IMR-90 (cell line): ENCODE measurements around the gene GRIK1. TPM values are rescaled to one million over a fixed set of nuclear protein-coding genes. Genes with fewer than 3 reads are reported as not detected.

ENCODE experiments used
- ATAC-seq: fragments of 200-7000 bp; cut with Tn5 transposase; 2 replicates; pipeline ENCODE4 v1.9.1; 2020; ENCODE audit warnings: low read depth, mild to moderate bottlenecking, moderate library complexity
- BruUV-seq: library from RNA; stranded (reverse); fragments of 400-500 nt; replicated peaks from 2 replicates; lab custom pipeline; 2021; lab: Mats Ljungman, UMichigan
- CTCF ChIA-PET: fragments of 300-600 bp; formaldehyde crosslinking; extraction: SDS; loops from one replicate; lab custom pipeline; 2021; ENCODE audit warnings: antibody characterized with exemption; lab: Yijun Ruan, JAX
- POLR2A ChIA-PET: fragments of 300-600 bp; sonication (Branson Sonifier 250); formaldehyde crosslinking; loops from one replicate; lab custom pipeline; 2022; ENCODE audit warnings: antibody characterized with exemption; ENCODE audit not compliant: unreplicated experiment; lab: Charles Lee
- DNase-seq: peaks from one replicate; pipeline ENCODE4 v3.0.0; 2013
- H2AFZ ChIP-seq: replicated peaks from 2 replicates; pipeline ENCODE3; 2013; ENCODE audit warnings: low read length, mild to moderate bottlenecking; ENCODE audit not compliant: poor library complexity
- H2AK5ac ChIP-seq: 2 replicates; pipeline ENCODE4 v1.6.1; 2013; ENCODE audit warnings: low read depth, low read length, inconsistent platforms
- H2AK9ac ChIP-seq: replicated peaks from 2 replicates; pipeline ENCODE3; 2013; ENCODE audit warnings: mild to moderate bottlenecking, low read depth, low read length, moderate library complexity; ENCODE audit not compliant: poor library complexity
- H2BK120ac ChIP-seq: 2 replicates; pipeline ENCODE4 v1.6.1; 2013; ENCODE audit warnings: low read depth, low read length, inconsistent platforms
- H2BK15ac ChIP-seq: 3 replicates; pipeline ENCODE4 v1.6.1; 2013; ENCODE audit warnings: low read depth, low read length, inconsistent platforms
- H2BK20ac ChIP-seq: 2 replicates; pipeline ENCODE4 v1.6.1; 2013; ENCODE audit warnings: low read depth, mild to moderate bottlenecking, inconsistent platforms, low read length, moderate library complexity
- H2BK5ac ChIP-seq: 2 replicates; pipeline ENCODE4 v1.6.1; 2013; ENCODE audit warnings: mild to moderate bottlenecking, low read depth, low read length, inconsistent platforms; ENCODE audit not compliant: poor library complexity, severe bottlenecking
- H3K14ac ChIP-seq: replicated peaks from 2 replicates; pipeline ENCODE4 v1.6.1; 2013; ENCODE audit warnings: low read depth, low read length, inconsistent platforms
- H3K18ac ChIP-seq: 2 replicates; pipeline ENCODE4 v1.6.1; 2013; ENCODE audit warnings: low read depth, low read length, control low read depth
- H3K23ac ChIP-seq: 2 replicates; pipeline ENCODE4 v1.6.1; 2013; ENCODE audit warnings: low read depth, low read length, inconsistent platforms
- H3K27ac ChIP-seq: 2 replicates; pipeline ENCODE4 v1.5.1; 2013; ENCODE audit warnings: mild to moderate bottlenecking, control low read depth, low read length; ENCODE audit not compliant: insufficient read depth
- H3K27me3 ChIP-seq: 2 replicates; pipeline ENCODE4 v1.6.1; 2013; ENCODE audit warnings: low read length; ENCODE audit not compliant: control insufficient read depth, insufficient read depth
- H3K36me3 ChIP-seq: 2 replicates; pipeline ENCODE4 v1.6.1; 2013; ENCODE audit warnings: low read length, mixed read lengths; ENCODE audit not compliant: control insufficient read depth, insufficient read depth
- H3K4ac ChIP-seq: 2 replicates; pipeline ENCODE4 v1.6.1; 2013; ENCODE audit warnings: low read depth, low read length, inconsistent platforms
- H3K4me1 ChIP-seq: 2 replicates; pipeline ENCODE4 v1.6.1; 2013; ENCODE audit warnings: low read length, mixed read lengths; ENCODE audit not compliant: control insufficient read depth, insufficient read depth
- H3K4me2 ChIP-seq: 2 replicates; pipeline ENCODE4 v1.6.1; 2013; ENCODE audit warnings: low read depth, mild to moderate bottlenecking, control low read depth, low read length, moderate library complexity
- H3K4me3 ChIP-seq: 2 replicates; pipeline ENCODE4 v1.5.1; 2013; ENCODE audit warnings: low read depth, mild to moderate bottlenecking, control low read depth, low read length, moderate library complexity; ENCODE audit not compliant: insufficient read depth
- H3K56ac ChIP-seq: 2 replicates; pipeline ENCODE4 v1.6.1; 2013; ENCODE audit warnings: low read length, inconsistent platforms; ENCODE audit not compliant: insufficient read depth; ENCODE audit errors: extremely low read depth
- H3K79me1 ChIP-seq, 2 experiments: 2 replicates each; pipeline ENCODE4 v1.6.1; 2013; ENCODE audit warnings: low read length in 2 of 2, inconsistent platforms in 1 of 2, low read depth in 1 of 2
- H3K9ac ChIP-seq: 2 replicates; pipeline ENCODE4 v1.6.1; 2013; ENCODE audit warnings: low read depth, low read length, control low read depth
- H3K9me1 ChIP-seq: 2 replicates; pipeline ENCODE4 v1.6.1; 2013; ENCODE audit warnings: low read length, inconsistent platforms; ENCODE audit not compliant: insufficient read depth
- H3K9me3 ChIP-seq: 2 replicates; pipeline ENCODE4 v1.6.1; 2013; ENCODE audit warnings: low read length; ENCODE audit not compliant: control insufficient read depth, insufficient read depth
- H4K20me1 ChIP-seq: 2 replicates; pipeline ENCODE4 v1.6.1; 2013; ENCODE audit warnings: low read length, inconsistent platforms; ENCODE audit not compliant: insufficient read depth
- H4K5ac ChIP-seq: 2 replicates; pipeline ENCODE4 v1.6.1; 2013; ENCODE audit warnings: mild to moderate bottlenecking, low read depth, low read length, control low read depth
- H4K8ac ChIP-seq, 2 experiments: 2 replicates each; pipeline ENCODE4 v1.6.1; 2013; ENCODE audit warnings: low read depth in 2 of 2, low read length in 2 of 2, control low read depth in 1 of 2, inconsistent platforms in 1 of 2
- H4K91ac ChIP-seq: 2 replicates; pipeline ENCODE4 v1.6.1; 2013; ENCODE audit warnings: low read depth, low read length, inconsistent platforms; ENCODE audit not compliant: insufficient read depth
- BHLHE40 ChIP-seq: fragments of 150-350 bp; IDR thresholded peaks from 2 replicates; pipeline ENCODE4 v1.6.1; 2016; ENCODE audit warnings: mild to moderate bottlenecking, low read depth, low read length
- CEBPB ChIP-seq: IDR thresholded peaks from 2 replicates; pipeline ENCODE4 v1.6.1; 2012; ENCODE audit warnings: low read depth, low read length, improper control_type of control experiment
- CHD1 ChIP-seq: IDR thresholded peaks from 2 replicates; pipeline ENCODE4 v1.6.1; 2012; ENCODE audit warnings: low read depth, low read length, improper control_type of control experiment
- CTCF ChIP-seq: conservative IDR thresholded peaks from 2 replicates; pipeline ENCODE4 v1.5.1; 2012; ENCODE audit warnings: mild to moderate bottlenecking, low read depth, low read length, improper control_type of control experiment
- ELK1 ChIP-seq: fragments of 150-350 bp; IDR thresholded peaks from 2 replicates; pipeline ENCODE4 v1.6.1; 2016; ENCODE audit warnings: low read depth, mild to moderate bottlenecking, low read length, moderate library complexity, borderline replicate concordance
- FOS ChIP-seq: fragments of 150-350 bp; IDR thresholded peaks from 2 replicates; pipeline ENCODE4 v1.6.1; 2016; ENCODE audit warnings: low read depth, low read length
- MAFK ChIP-seq: IDR thresholded peaks from 2 replicates; pipeline ENCODE4 v1.6.1; 2012; ENCODE audit warnings: low read depth, low read length, improper control_type of control experiment
- MAZ ChIP-seq: IDR thresholded peaks from 2 replicates; pipeline ENCODE4 v1.6.1; 2012; ENCODE audit warnings: low read depth, mild to moderate bottlenecking, low read length, improper control_type of control experiment, moderate library complexity, borderline replicate concordance
- MXI1 ChIP-seq: IDR thresholded peaks from 2 replicates; pipeline ENCODE4 v1.6.1; 2012; ENCODE audit warnings: low read depth, mild to moderate bottlenecking, low read length, moderate library complexity, borderline replicate concordance
- NFE2L2 ChIP-seq: fragments of 150-350 bp; IDR thresholded peaks from 2 replicates; pipeline ENCODE4 v1.6.1; 2016; ENCODE audit warnings: low read depth, mild to moderate bottlenecking, low read length
- POLR2A ChIP-seq: IDR thresholded peaks from 2 replicates; pipeline ENCODE4 v1.6.1; 2012; ENCODE audit warnings: mild to moderate bottlenecking, low read depth, low read length
- RAD21 ChIP-seq: IDR thresholded peaks from 2 replicates; pipeline ENCODE4 v1.6.1; 2012; ENCODE audit warnings: low read length, improper control_type of control experiment
- RCOR1 ChIP-seq: IDR thresholded peaks from 2 replicates; pipeline ENCODE4 v1.6.1; 2012; ENCODE audit warnings: mild to moderate bottlenecking, low read length, improper control_type of control experiment; ENCODE audit not compliant: insufficient replicate concordance
- RFX5 ChIP-seq: IDR thresholded peaks from 2 replicates; pipeline ENCODE4 v1.8.0; 2012; ENCODE audit warnings: low read depth, mild to moderate bottlenecking, low read length, moderate library complexity
- SMC3 ChIP-seq: fragments of 150-350 bp; IDR thresholded peaks from 2 replicates; pipeline ENCODE4 v1.6.1; 2016; ENCODE audit warnings: low read depth, mild to moderate bottlenecking, antibody characterized with exemption, low read length, moderate library complexity
- USF2 ChIP-seq: fragments of 150-350 bp; IDR thresholded peaks from 2 replicates; pipeline ENCODE4 v1.6.1; 2017; ENCODE audit warnings: mild to moderate bottlenecking, antibody characterized with exemption, low read length, low read depth
- WGBS, 2 experiments: methylation state at CpG; one replicate each; pipeline versions ENCODE4 v1.1.5 to v1.1.7; 2013; ENCODE audit warnings: missing lambda C conversion rate in 2 of 2; ENCODE audit not compliant: insufficient read length in 1 of 2; ENCODE audit errors: extremely low coverage in 2 of 2; 5-methylcytosine and 5-hydroxymethylcytosine counted together
- dilution Hi-C: fragments of 300-500 bp; cut with HindIII; formaldehyde crosslinking; loops from one replicate; pipeline ENCODE4 v1.14.3; 2018; ENCODE audit warnings: low sequenced_read_pairs; ENCODE audit not compliant: unreplicated experiment
- in situ Hi-C: fragments of 300-500 bp; cut with MboI; formaldehyde crosslinking; loops from 3 replicates; pipeline ENCODE4 v1.14.3; 2019; ENCODE audit warnings: low sequenced_read_pairs, inconsistent platforms, mixed read lengths
- intact Hi-C: fragments of 100-400 bp; cut with micrococcal nuclease; formaldehyde crosslinking; loops from 2 replicates; pipeline ENCODE4 v1.10.0; 2022
- polyA plus RNA-seq, 3 experiments: library from polyadenylated mRNA; depleted of rRNA; stranded (reverse); fragments of >200 nt; gene quantifications; 2 replicates each; pipeline ENCODE4 v1.2.3, GENCODE V29; 2012; ENCODE audit warnings: low replicate concordance in 1 of 3
- total RNA-seq: library from RNA; depleted of rRNA; stranded (reverse); fragments of >200 nt; gene quantifications from 2 replicates; pipeline ENCODE4 v1.2.3, GENCODE V29; 2012

GRIK1 gene
- total and polyA plus RNA-seq, 2 of the 4 experiments (the other 2 are of a cell fraction), result not detected

GRCh38 chr21:29661672-29662442, 277.9 kb downstream of the GRIK1 start:
- H3K18ac ChIP-seq, result no peak overlapping the region
- no peaks in the 10 kb centered on the region for H3K36me3 ChIP-seq
- no peak overlapping the region for H2BK15ac ChIP-seq
- no peak overlapping the region for H2AK5ac ChIP-seq
- ATAC-seq, result no peak
- H3K4ac ChIP-seq, result no peak overlapping the region
- H2AFZ ChIP-seq, result no peak overlapping the region
- H4K91ac ChIP-seq, result no peak overlapping the region
- no peak overlapping the region for H3K9ac ChIP-seq
- no peak for DNase-seq
- no peak overlapping the region for H2AK9ac ChIP-seq
- CTCF ChIA-PET, result interaction anchor here (1.4 to 1.5 kb wide), 2 partner anchors 14 to 28 kb away, joined by 3 to 5 read pairs; no protein-coding TSS in a partner anchor
- no peak overlapping the region for H3K56ac ChIP-seq
- no peak overlapping the region for H4K8ac ChIP-seq
- no peak overlapping the region for H2BK120ac ChIP-seq
- no peak overlapping the region for H4K5ac ChIP-seq
- TF ChIP-seq MXI1 (no peak), RFX5 (no peak), MAZ (no peak), CTCF (no peak), SMC3 (no peak), USF2 (no peak), MAFK (no peak), RCOR1 (no peak), RAD21 (no peak), NFE2L2 (no peak), CEBPB (no peak), BHLHE40 (no peak), POLR2A (no peak), ELK1 (no peak), FOS (no peak), CHD1 (no peak)
- POLR2A ChIA-PET, result no interaction called here
- no CpG with 5 or more reads among the region's 3 CpGs for WGBS, 2 experiments
- no peak overlapping the region for H2BK20ac ChIP-seq
- H4K20me1 ChIP-seq, result no peaks in the 10 kb centered on the region
- no peak overlapping the region for H2BK5ac ChIP-seq
- dilution Hi-C loops (no loop called here), in situ Hi-C loops (no loop called here), intact Hi-C loops (no loop called here)
- no peak overlapping the region for H3K4me2 ChIP-seq
- no peak overlapping the region for H3K4me3 ChIP-seq
- H3K79me1 ChIP-seq, result no peaks in the 10 kb centered on the region
- BruUV-seq, result no TSS peak
- H3K4me1 ChIP-seq, result no peaks in the 10 kb centered on the region
- H3K9me1 ChIP-seq, result no peaks in the 10 kb centered on the region
- no peak overlapping the region for H3K23ac ChIP-seq
- H3K9me3 ChIP-seq, result no peaks in the 10 kb centered on the region
- H3K14ac ChIP-seq, result no peak overlapping the region
- H3K27me3 ChIP-seq, result no peaks in the 10 kb centered on the region
- no peak overlapping the region for H3K27ac ChIP-seq
